Subcutaneous adipose tissue (tissue), 4 donors: ENCODE measurements around the gene SPATA22. TPM values are rescaled to one million over a fixed set of nuclear protein-coding genes. Genes with fewer than 3 reads are reported as not detected.

ENCODE experiments used
- total RNA-seq, 4 donors: library from RNA; depleted of rRNA; stranded (reverse); fragments of >200 nt; gene quantifications; one replicate each; pipeline ENCODE4 v1.1.0, GENCODE V29; 2016
- TF ChIP-seq, protein P1 (sequence below): fragments of 450-650 bp; IDR thresholded peaks from one replicate; pipeline ENCODE4 v1.5.1; 2016; ENCODE audit warnings: low read depth, mild to moderate bottlenecking, control low read depth, antibody characterized with exemption, moderate library complexity

The SPATA22 gene
- total RNA-seq, 4 donors from 2014 or later: 0.51 to 2.6 (median 0.96) TPM

DNA sequence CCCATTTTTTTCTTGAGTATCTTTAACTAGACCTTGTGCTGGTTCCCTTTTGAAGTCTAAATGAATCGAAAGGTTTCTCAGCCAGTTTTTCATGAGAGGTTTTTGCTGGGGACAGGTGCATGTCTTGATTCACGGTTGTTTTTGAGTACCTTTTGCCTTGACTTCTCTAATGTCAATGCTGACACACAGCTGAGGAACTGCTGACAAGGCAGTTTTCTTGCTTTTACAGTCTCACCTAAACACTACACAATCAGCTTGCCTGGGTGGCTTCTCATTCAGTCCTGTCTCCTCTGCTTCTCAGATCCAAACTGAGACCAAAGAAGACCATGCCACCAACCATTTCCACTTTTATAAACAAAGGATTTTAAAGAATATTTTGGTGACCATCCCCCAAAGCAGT is 53.4 kb downstream of the SPATA22 start:
- TF ChIP-seq, protein P1, sequence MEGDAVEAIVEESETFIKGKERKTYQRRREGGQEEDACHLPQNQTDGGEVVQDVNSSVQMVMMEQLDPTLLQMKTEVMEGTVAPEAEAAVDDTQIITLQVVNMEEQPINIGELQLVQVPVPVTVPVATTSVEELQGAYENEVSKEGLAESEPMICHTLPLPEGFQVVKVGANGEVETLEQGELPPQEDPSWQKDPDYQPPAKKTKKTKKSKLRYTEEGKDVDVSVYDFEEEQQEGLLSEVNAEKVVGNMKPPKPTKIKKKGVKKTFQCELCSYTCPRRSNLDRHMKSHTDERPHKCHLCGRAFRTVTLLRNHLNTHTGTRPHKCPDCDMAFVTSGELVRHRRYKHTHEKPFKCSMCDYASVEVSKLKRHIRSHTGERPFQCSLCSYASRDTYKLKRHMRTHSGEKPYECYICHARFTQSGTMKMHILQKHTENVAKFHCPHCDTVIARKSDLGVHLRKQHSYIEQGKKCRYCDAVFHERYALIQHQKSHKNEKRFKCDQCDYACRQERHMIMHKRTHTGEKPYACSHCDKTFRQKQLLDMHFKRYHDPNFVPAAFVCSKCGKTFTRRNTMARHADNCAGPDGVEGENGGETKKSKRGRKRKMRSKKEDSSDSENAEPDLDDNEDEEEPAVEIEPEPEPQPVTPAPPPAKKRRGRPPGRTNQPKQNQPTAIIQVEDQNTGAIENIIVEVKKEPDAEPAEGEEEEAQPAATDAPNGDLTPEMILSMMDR: no peak

DNA sequence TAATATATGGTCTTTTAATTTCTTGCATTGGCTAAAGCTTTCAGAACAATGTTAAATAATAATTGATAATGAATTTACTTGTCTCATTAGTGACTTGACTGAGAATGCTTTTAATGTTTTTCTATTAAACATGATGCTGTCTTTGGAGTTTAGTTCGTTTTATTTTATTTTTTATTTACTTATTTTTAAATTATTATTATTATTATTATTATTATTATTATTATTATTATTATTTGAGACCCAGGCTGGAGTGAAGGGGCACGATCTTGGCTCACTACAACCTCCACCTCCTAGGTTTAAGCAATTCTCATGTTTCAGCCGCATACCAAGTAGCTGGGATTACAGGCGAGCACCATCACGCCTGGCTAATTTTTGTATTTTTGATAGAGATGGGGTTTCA is 56.0 kb downstream of the SPATA22 start:
- TF ChIP-seq, protein P1: no peak

DNA sequence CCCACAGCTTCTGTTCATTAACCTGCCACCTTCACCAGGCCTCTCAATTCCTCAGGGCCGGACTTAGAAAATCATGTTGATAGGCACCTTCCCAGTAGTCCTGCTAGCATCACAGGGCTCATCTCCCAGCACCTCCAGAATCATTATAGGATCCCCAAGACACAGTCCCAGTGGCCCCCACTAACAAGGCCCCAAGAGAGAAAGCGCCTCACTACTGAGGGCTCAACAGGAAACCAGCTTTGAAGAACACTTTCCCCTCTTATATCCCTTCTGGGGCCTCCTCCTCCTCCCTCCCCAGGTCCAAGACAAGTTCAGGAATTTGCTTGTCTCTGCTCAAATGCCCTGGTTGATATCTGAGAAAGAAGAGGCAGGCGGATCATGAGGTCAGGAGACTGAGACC is 60.5 kb downstream of the SPATA22 start, which contains the start of gene OR3A3:
Gene OR3A3, plus strand, starts transcription at position 301 of the 400 bp plus-strand sequence.
- TF ChIP-seq, protein P1: no peak

DNA sequence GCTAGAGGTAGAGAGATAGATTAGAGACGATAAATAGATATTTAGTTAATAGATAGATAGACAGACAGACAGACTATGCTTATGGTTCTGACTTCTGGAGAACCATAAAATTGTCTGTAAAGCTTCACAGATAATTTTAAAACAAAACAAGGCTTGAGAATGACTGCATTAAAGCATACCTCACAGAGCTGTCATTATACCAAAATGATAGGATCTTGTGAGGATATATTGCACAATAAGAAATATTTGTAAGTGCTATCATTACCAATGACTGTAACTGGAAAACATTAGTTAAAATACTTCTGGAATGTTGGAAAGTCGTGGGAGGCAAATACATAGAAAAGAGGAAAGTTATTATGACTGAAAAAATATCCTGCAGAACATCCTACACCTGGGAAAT is 69.8 kb downstream of the SPATA22 start:
- TF ChIP-seq, protein P1: no peak

DNA sequence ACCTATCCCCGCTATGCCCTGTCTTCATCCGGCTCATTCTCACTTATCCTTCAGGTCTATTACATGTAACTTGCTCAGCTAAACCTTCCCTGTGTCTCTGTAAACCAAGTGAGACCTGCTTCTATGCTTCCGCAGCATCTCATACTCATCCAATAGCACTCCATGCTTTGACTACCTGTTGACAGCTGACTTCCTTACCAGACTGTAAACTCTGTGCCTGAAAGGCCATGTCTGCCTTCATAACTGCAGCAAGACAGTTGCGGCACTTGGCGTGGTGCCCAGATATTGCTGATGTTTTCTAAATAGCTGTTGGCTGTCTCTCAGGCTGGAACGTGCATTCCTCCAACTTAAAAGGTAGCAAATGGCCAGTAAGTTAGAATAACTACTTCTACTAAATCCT is 71.6 kb downstream of the SPATA22 start:
- TF ChIP-seq, protein P1: no peak

DNA sequence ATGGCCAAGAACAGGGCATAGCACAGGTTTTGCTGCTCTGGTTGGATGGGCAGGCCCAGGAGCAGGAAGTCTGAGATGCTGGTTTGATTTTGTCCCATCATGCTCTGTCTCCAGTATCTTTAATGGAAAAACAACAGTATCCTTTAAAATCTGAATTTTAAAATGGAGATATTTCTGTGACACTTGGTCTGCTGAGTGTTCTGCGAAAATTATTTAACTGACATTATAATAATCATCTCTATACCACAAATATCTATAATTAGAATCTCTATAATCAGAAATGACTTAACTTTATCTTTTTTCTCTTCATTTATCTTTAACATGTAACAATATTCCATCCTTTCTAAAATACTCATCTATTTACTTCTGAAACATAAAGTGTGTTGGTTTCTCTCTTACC is 73.3 kb downstream of the SPATA22 start, which contains the start of gene OR1E1:
Gene OR1E1, minus strand, starts transcription at position 101 of the 400 bp plus-strand sequence. Its CDS starts 0 bp downstream, at position 101.
- TF ChIP-seq, protein P1: no peak

Other genes with a start within 250 kb of the SPATA22 start
- gene OR3A1, start 173.5 kb downstream of the SPATA22 start, total RNA-seq: not detected
- 1 to 10 TPM in 1 of 4 donors, not detected in 3; 1.7 TPM for gene OR3A2, start 85.5 kb downstream of the SPATA22 start, total RNA-seq
- not detected for gene OR1E1, start 73.4 kb downstream of the SPATA22 start, total RNA-seq
- gene OR3A3, start 60.4 kb downstream of the SPATA22 start, total RNA-seq: not detected
- gene OR1E2, start 38.0 kb downstream of the SPATA22 start, total RNA-seq: not detected
- gene ASPA, start 4.2 kb upstream of the SPATA22 start, total RNA-seq: 1 to 10 TPM; 3.4 to 6.6 (median 5.6) TPM
- gene TRPV3, start 86.0 kb upstream of the SPATA22 start, total RNA-seq: 1 to 10 TPM in 3 of 4 donors, under 1 TPM in 1; 0.16 to 2.8 (median 1.3) TPM
- 1 to 10 TPM; 4.2 to 6.8 (median 5.1) TPM for gene TRPV1, start 137.6 kb upstream of the SPATA22 start, total RNA-seq
- 10 to 100 TPM in 3 of 4 donors, 1 to 10 TPM in 1; 7.3 to 16.8 (median 10.8) TPM for gene SHPK, start 164.4 kb upstream of the SPATA22 start, total RNA-seq
- gene CTNS, start 164.9 kb upstream of the SPATA22 start, total RNA-seq: 10 to 100 TPM; 16.8 to 28.2 (median 23.6) TPM
- gene TAX1BP3, start 196.8 kb upstream of the SPATA22 start, total RNA-seq: 10 to 100 TPM; 62.2 to 90.1 (median 76.9) TPM
- 10 to 100 TPM; 14.5 to 17.2 (median 15.3) TPM for gene EMC6, start 197.0 kb upstream of the SPATA22 start, total RNA-seq
- gene P2RX5, start 224.3 kb upstream of the SPATA22 start, total RNA-seq: under 1 TPM in 1 of 4 donors, not detected in 3; 0.68 TPM